Measurements from ENCODE around the gene OTOA. TPM values are rescaled to one million over a fixed set of nuclear protein-coding genes. Genes with fewer than 3 reads are reported as not detected.
"Not testable (repeated sequence)": the region's sequence is repeated elsewhere in the genome, so short reads cannot be mapped to it uniquely, and the experiment has no call there.

Gene OTOA
- total RNA-seq, 4 donors from 2014 or later, result not detected

- 55% methylated on average over 5 of the region's 5 CpGs for WGBS, 2 donors
- no peak overlapping the region for H3K4me3 ChIP-seq (ENCODE audit: low read depth, poor library complexity, severe bottlenecking)
- intact Hi-C loops (cut with DNase I; ENCODE audit: low total_unique reads), result no loop called here
Observed at GRCh38 chr16:21646091-21646490, 17.7 kb upstream of the OTOA start.

GRCh38 chr16:21646721-21647561 is 16.8 kb upstream of the OTOA start:
- intact Hi-C loops (cut with DNase I; ENCODE audit: low total_unique reads), result no loop called here
- TF ChIP-seq CTCF (IDR thresholded peaks at IDR 0.05), result no peak
- TF ChIP-seq POLR2A (IDR thresholded peaks at IDR 0.05), result no peak
- 88 to 92% methylated on average over 18 of the region's 18 CpGs for WGBS, 2 donors
- no peak overlapping the region for H3K4me3 ChIP-seq (ENCODE audit: low read depth, poor library complexity, severe bottlenecking)
- no peak for DNase-seq (ENCODE audit: low spot score in 2 of 2)

More at GRCh38 chr16:21646091-21646490, 17.7 kb upstream of the OTOA start:
- DNase-seq (ENCODE audit: low spot score in 2 of 2), result no peak
- TF ChIP-seq POLR2A (IDR thresholded peaks at IDR 0.05) (no peak), CTCF (IDR thresholded peaks at IDR 0.05) (no peak)

GRCh38 chr16:21647562-21648164 is 16.1 kb upstream of the OTOA start:
- intact Hi-C loops (cut with DNase I; ENCODE audit: low total_unique reads), result no loop called here
- TF ChIP-seq POLR2A (IDR thresholded peaks at IDR 0.05) (no peak), CTCF (IDR thresholded peaks at IDR 0.05) (no peak)
- no peak overlapping the region for H3K4me3 ChIP-seq (ENCODE audit: low read depth, poor library complexity, severe bottlenecking)
- WGBS, 2 donors, result 91 to 94% methylated on average over 9 of the region's 9 CpGs
- DNase-seq (ENCODE audit: low spot score in 2 of 2), result no peak

GRCh38 chr16:21649826-21650406 is 13.9 kb upstream of the OTOA start:
- 90 to 97% methylated on average over 12 of the region's 12 CpGs for WGBS, 2 donors
- DNase-seq (ENCODE audit: low spot score in 2 of 2); intact Hi-C loops (cut with DNase I; ENCODE audit: low total_unique reads); H3K4me3 ChIP-seq (ENCODE audit: low read depth, poor library complexity, severe bottlenecking): not testable (repeated sequence)

GRCh38 chr16:21650521-21650920 is 13.2 kb upstream of the OTOA start:
- intact Hi-C loops (cut with DNase I; ENCODE audit: low total_unique reads), result no loop called here
- WGBS, 2 donors, result 80 to 91% methylated on average over 1 of the region's 1 CpG
- no peak overlapping the region for H3K4me3 ChIP-seq (ENCODE audit: low read depth, poor library complexity, severe bottlenecking)
- TF ChIP-seq POLR2A (IDR thresholded peaks at IDR 0.05), result no peak
- no peak for TF ChIP-seq CTCF (IDR thresholded peaks at IDR 0.05)
- DNase-seq (ENCODE audit: low spot score in 2 of 2), result no peak

- intact Hi-C loops (cut with DNase I; ENCODE audit: low total_unique reads), result no loop called here
- WGBS, 2 donors, result 81 to 88% methylated on average over 3 of the region's 3 CpGs
- DNase-seq (ENCODE audit: low spot score in 2 of 2), result no peak
- TF ChIP-seq POLR2A (IDR thresholded peaks at IDR 0.05) (no peak), CTCF (IDR thresholded peaks at IDR 0.05) (no peak)
- no peak overlapping the region for H3K4me3 ChIP-seq (ENCODE audit: low read depth, poor library complexity, severe bottlenecking)
Observed at GRCh38 chr16:21651515-21651914, 12.3 kb upstream of the OTOA start.
